Measurements from ENCODE around the gene DMKN.

DNA sequence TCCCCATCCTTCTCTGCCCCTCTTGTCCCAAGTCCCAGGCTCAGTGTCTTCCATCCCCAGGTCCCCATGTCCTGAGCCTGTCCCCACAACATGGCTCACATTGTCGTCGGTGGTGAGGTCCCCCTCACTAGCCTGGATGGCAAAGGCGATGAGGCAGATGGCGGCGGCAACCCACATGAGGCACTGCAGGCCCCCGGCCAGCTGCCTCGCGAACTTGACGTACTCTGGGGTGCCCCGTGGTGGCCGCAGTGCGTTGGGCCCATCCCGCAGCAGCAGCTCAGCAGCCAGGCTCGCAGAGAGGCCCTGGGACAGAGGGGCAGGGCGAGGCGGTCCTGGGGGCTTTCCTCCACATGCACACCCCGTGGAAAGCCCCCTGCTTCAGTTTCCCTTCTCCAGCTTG is 48.9 kb upstream of the DMKN start:
- TF ChIP-seq, protein P1, sequence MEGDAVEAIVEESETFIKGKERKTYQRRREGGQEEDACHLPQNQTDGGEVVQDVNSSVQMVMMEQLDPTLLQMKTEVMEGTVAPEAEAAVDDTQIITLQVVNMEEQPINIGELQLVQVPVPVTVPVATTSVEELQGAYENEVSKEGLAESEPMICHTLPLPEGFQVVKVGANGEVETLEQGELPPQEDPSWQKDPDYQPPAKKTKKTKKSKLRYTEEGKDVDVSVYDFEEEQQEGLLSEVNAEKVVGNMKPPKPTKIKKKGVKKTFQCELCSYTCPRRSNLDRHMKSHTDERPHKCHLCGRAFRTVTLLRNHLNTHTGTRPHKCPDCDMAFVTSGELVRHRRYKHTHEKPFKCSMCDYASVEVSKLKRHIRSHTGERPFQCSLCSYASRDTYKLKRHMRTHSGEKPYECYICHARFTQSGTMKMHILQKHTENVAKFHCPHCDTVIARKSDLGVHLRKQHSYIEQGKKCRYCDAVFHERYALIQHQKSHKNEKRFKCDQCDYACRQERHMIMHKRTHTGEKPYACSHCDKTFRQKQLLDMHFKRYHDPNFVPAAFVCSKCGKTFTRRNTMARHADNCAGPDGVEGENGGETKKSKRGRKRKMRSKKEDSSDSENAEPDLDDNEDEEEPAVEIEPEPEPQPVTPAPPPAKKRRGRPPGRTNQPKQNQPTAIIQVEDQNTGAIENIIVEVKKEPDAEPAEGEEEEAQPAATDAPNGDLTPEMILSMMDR (IDR thresholded peaks at IDR 0.05) = no peak
- TF ChIP-seq POLR2A (IDR thresholded peaks at IDR 0.05) (no peak), POLR2AphosphoS5 (IDR thresholded peaks at IDR 0.05) (no peak), EP300 (IDR thresholded peaks at IDR 0.05; ENCODE audit: low read depth) (no peak)

Measured in transverse colon (tissue), 4 donors.